Tibial nerve (tissue), 4 donors: ENCODE data around the gene PTPRK. TPM values are rescaled to one million over a fixed set of nuclear protein-coding genes. Genes with fewer than 3 reads are reported as not detected.

Experiments used
- DNase-seq, 2 donors: peaks; one replicate each; pipeline ENCODE4 v3.0.0-alpha.2; 2019; ENCODE audit warnings: low spot score in 2 of 2
- H3K27ac ChIP-seq, 4 donors: fragments of 200-600 bp; sonication (generic) in 3 of 4; one replicate each; pipeline ENCODE4 v1.5.1; 2017 to 2019; ENCODE audit warnings: mild to moderate bottlenecking in 1 of 4
- H3K27me3 ChIP-seq, 2 donors: fragments of 200-600 bp; sonication (generic) in 1 of 2; one replicate each; pipeline versions ENCODE4 v1.5.1 to v1.6.0; 2017 to 2019
- H3K36me3 ChIP-seq, 3 donors: fragments of 200-600 bp; sonication (generic); one replicate each; pipeline ENCODE4 v1.5.1; 2018 to 2019
- H3K4me1 ChIP-seq, 4 donors: fragments of 200-600 bp; sonication (generic) in 3 of 4; one replicate each; pipeline ENCODE4 v1.5.1; 2017 to 2019
- H3K4me3 ChIP-seq, 4 donors: fragments of 200-600 bp; sonication (generic) in 3 of 4; one replicate each; pipeline ENCODE4 v1.5.1; 2017 to 2019; ENCODE audit warnings: mild to moderate bottlenecking in 1 of 4, moderate library complexity in 1 of 4
- H3K9me3 ChIP-seq, 4 donors: fragments of 200-600 bp; sonication (generic) in 3 of 4; one replicate each; pipeline ENCODE4 v1.5.1; 2017 to 2019
- CTCF ChIP-seq, 5 experiments: fragments of 200-600 bp in 3 of 5; fragments of 450-650 bp in 2 of 5; sonication (generic) in 3 of 5; IDR thresholded peaks; one replicate each; pipeline ENCODE4 v1.5.1; 2016 to 2019; ENCODE audit warnings: antibody characterized with exemption in 5 of 5, mild to moderate bottlenecking in 3 of 5, moderate library complexity in 2 of 5
- EP300 ChIP-seq, 2 donors: sonication (generic); formaldehyde crosslinking; IDR thresholded peaks; one replicate each; pipeline ENCODE4 v1.6.1; 2017; ENCODE audit warnings: antibody characterized with exemption in 2 of 2, mild to moderate bottlenecking in 1 of 2
- POLR2A ChIP-seq, 2 donors: fragments of 450-650 bp; IDR thresholded peaks; one replicate each; pipeline ENCODE4 v1.6.1; 2017; ENCODE audit warnings: antibody characterized with exemption in 2 of 2, mild to moderate bottlenecking in 2 of 2, moderate library complexity in 2 of 2
- WGBS, 2 donors: methylation state at CpG; one replicate each; pipeline ENCODE4 v1.1.5; 2018; 5-methylcytosine and 5-hydroxymethylcytosine counted together
- total RNA-seq, 4 donors: library from RNA; depleted of rRNA; stranded (reverse); fragments of >200 nt; gene quantifications; one replicate each; pipeline ENCODE4 v1.1.0, GENCODE V29; 2016

PTPRK gene
- total RNA-seq, 4 donors from 2014 or later: 17.4 to 26.1 (median 21.2) TPM

- 88 to 94% methylated on average over 3 of the region's 3 CpGs for WGBS, 2 donors
- TF ChIP-seq POLR2A (IDR thresholded peaks at IDR 0.05) (no peak), EP300 (IDR thresholded peaks at IDR 0.05) (no peak), CTCF (IDR thresholded peaks at IDR 0.05) (no peak)
- no peak overlapping the region for H3K4me3 ChIP-seq
- H3K36me3 ChIP-seq: peaks cover 0 to 60% (median 0%) of the 10 kb centered on the region in 3 donors
- DNase-seq: no peak
- no peak overlapping the region for H3K27ac ChIP-seq
- H3K9me3 ChIP-seq: no peaks in the 10 kb centered on the region
- H3K27me3 ChIP-seq: no peaks in the 10 kb centered on the region
- no peaks in the 10 kb centered on the region for H3K4me1 ChIP-seq
Observed at GRCh38 chr6:127976111-127976510, 544.3 kb downstream of the PTPRK start.

- Histone ChIP-seq H3K9me3 (no peaks in the 10 kb centered on the region), H3K27ac (no peak overlapping the region), H3K36me3 (peaks cover 0 to 45% (median 0%) of the 10 kb centered on the region in 3 donors), H3K27me3 (no peaks in the 10 kb centered on the region), H3K4me3 (no peak overlapping the region), H3K4me1 (no peaks in the 10 kb centered on the region)
- TF ChIP-seq EP300 (IDR thresholded peaks at IDR 0.05): no peak
- TF ChIP-seq POLR2A (IDR thresholded peaks at IDR 0.05): no peak
- TF ChIP-seq CTCF (IDR thresholded peaks at IDR 0.05): no peak
- 94 to 98% methylated on average over 8 of the region's 8 CpGs for WGBS, 2 donors
- no peak for DNase-seq
Observed at GRCh38 chr6:127972815-127973214, 547.6 kb downstream of the PTPRK start.

GRCh38 chr6:127971945-127972391 lies 548.4 kb downstream of the PTPRK start:
- Histone ChIP-seq H3K4me3 (no peak overlapping the region), H3K9me3 (no peaks in the 10 kb centered on the region), H3K27me3 (no peaks in the 10 kb centered on the region), H3K4me1 (no peaks in the 10 kb centered on the region), H3K27ac (no peak overlapping the region), H3K36me3 (peaks cover 0 to 43% (median 0%) of the 10 kb centered on the region in 3 donors)
- DNase-seq: no peak
- TF ChIP-seq POLR2A (IDR thresholded peaks at IDR 0.05): no peak
- no peak for TF ChIP-seq EP300 (IDR thresholded peaks at IDR 0.05)
- TF ChIP-seq CTCF (IDR thresholded peaks at IDR 0.05): no peak
- WGBS, 2 donors: 85 to 86% methylated on average over 4 of the region's 4 CpGs

GRCh38 chr6:127971386-127971785 lies 549.0 kb downstream of the PTPRK start:
- no peak for TF ChIP-seq POLR2A (IDR thresholded peaks at IDR 0.05)
- no peak for TF ChIP-seq EP300 (IDR thresholded peaks at IDR 0.05)
- TF ChIP-seq CTCF (IDR thresholded peaks at IDR 0.05): no peak
- Histone ChIP-seq H3K36me3 (peaks cover 0 to 38% (median 0%) of the 10 kb centered on the region in 3 donors), H3K4me3 (no peak overlapping the region), H3K9me3 (no peaks in the 10 kb centered on the region), H3K27ac (no peak overlapping the region), H3K27me3 (no peaks in the 10 kb centered on the region), H3K4me1 (no peaks in the 10 kb centered on the region)
- no peak for DNase-seq
- WGBS, 2 donors: 85 to 95% methylated on average over 2 of the region's 2 CpGs

GRCh38 chr6:127969701-127970100 lies 550.7 kb downstream of the PTPRK start:
- WGBS, 2 donors: 83% methylated on average over 3 of the region's 3 CpGs
- H3K9me3 ChIP-seq: no peaks in the 10 kb centered on the region
- TF ChIP-seq POLR2A (IDR thresholded peaks at IDR 0.05): no peak
- peaks cover 0 to 28% (median 0%) of the 10 kb centered on the region in 3 donors for H3K36me3 ChIP-seq
- H3K4me1 ChIP-seq: no peaks in the 10 kb centered on the region
- H3K4me3 ChIP-seq: no peak overlapping the region
- DNase-seq: no peak
- H3K27ac ChIP-seq: no peak overlapping the region
- no peaks in the 10 kb centered on the region for H3K27me3 ChIP-seq

- Histone ChIP-seq H3K27me3 (no peaks in the 10 kb centered on the region), H3K27ac (no peak overlapping the region), H3K9me3 (no peaks in the 10 kb centered on the region), H3K36me3 (peaks cover 0 to 20% (median 0%) of the 10 kb centered on the region in 3 donors), H3K4me1 (no peaks in the 10 kb centered on the region), H3K4me3 (no peak overlapping the region)
- 78 to 81% methylated on average over 1 of the region's 1 CpG for WGBS, 2 donors
- TF ChIP-seq EP300 (IDR thresholded peaks at IDR 0.05) (no peak), CTCF (IDR thresholded peaks at IDR 0.05) (no peak), POLR2A (IDR thresholded peaks at IDR 0.05) (no peak)
- DNase-seq: no peak
Observed at GRCh38 chr6:127968394-127968793, 552.0 kb downstream of the PTPRK start.
